ENCODE data around the gene MB.

The MB gene

GRCh38 chr22:35649026-35649553 lies 32.0 kb upstream of the MB start:
- Histone ChIP-seq H3K4me3 (ENCODE audit: low read length) (no peak overlapping the region), H3K9me3 (ENCODE audit: low read length) (peaks cover 2% of the 10 kb centered on the region), H3K27me3 (ENCODE audit: insufficient read depth, low read length) (no peaks in the 10 kb centered on the region), H2AFZ (ENCODE audit: low read depth, low read length) (no peak overlapping the region), H3K4me1 (ENCODE audit: insufficient read depth, low read length) (no peaks in the 10 kb centered on the region), H3K36me3 (ENCODE audit: insufficient read depth, low read length) (no peaks in the 10 kb centered on the region)

DNA sequence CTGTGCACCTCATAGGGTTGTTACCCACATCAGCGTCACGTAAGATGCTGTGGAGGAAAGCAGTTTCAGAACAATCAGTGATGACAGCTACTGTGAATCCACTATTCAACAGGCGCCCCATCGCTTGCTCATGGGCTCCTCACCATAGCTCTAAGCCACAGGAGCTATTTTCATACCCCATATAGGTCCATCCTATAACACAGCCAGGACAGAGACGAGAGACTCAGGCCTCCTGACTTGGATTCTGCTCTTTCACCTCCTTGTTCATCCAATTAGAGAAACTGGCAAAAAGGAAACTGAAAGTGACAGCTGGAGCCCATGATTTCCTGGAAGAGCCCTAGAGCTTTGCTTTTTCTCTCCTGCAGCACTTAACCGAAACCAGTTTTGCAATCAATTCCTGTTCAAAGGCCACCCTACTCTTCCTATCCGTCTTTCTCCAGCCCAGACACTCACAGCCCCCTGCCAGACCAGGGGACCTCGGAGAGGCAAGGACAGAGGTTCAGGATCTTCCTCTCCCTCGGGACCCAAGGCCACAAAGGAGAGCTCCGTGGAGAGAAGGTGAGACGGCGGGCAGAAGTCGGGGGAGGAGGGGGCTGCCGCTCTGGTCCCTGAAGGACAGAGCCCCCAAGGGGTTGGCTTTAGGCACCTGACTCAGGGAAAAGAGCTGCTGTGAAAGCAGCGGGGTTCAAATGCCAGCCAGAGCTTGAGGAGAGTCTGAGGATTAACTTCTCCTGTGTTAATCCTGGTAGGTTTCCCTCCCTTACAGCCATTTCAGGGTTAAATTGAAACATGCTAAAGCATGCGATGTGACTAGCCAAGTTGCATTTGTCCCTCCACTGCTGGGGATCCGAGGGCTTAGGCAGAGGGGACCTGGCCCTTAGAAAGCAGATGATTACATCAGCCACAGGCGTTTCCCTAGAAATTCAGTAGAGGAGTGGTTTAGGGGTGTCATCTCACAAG lies 31.2 kb upstream of the MB start, which contains the start of gene APOL6:
Gene APOL6 (plus strand): TSS at position 381 of the 960 bp plus-strand sequence. CDS start 7,980 bp downstream, outside the sequence.
- Histone ChIP-seq H3K9me3 (ENCODE audit: low read length) (peaks cover 2% of the 10 kb centered on the region), H3K4me3 (ENCODE audit: low read length) (no peak within 1 kb of the TSS), H3K36me3 (ENCODE audit: insufficient read depth, low read length) (no peaks in the 10 kb centered on the region)

DNA sequence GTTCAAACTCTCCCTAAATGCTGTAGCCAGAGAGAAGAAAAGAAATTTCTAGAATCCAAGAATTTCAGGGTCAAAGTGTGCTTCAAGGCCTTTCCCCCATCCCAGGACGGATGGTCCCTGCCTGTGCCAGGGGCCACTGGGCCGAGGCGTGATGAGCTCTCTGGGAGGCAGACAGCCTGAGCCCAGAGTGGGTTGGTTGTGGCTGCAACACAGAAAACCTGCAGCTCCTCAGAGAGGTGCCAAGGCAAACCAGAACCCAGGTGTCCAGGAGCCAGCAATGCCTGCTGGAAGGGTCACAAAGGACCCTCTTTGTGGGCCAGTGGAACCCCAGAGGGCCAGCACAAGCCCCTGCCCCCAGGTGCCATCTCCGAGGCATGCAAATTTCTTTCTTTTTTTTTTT lies 28.5 kb upstream of the MB start:
- Histone ChIP-seq H3K27me3 (ENCODE audit: insufficient read depth, low read length) (no peaks in the 10 kb centered on the region), H2AFZ (ENCODE audit: low read depth, low read length) (no peak overlapping the region), H3K9me3 (ENCODE audit: low read length) (no peaks in the 10 kb centered on the region), H3K4me3 (ENCODE audit: low read length) (no peak overlapping the region), H3K4me1 (ENCODE audit: insufficient read depth, low read length) (no peaks in the 10 kb centered on the region), H3K36me3 (ENCODE audit: insufficient read depth, low read length) (no peaks in the 10 kb centered on the region)

More for the DNA sequence above, 31.2 kb upstream of the MB start, which contains the start of gene APOL6:
- no peak within 1 kb of the TSS for H2AFZ ChIP-seq (ENCODE audit: low read depth, low read length)
- no peaks in the 10 kb centered on the region for H3K4me1 ChIP-seq (ENCODE audit: insufficient read depth, low read length)
- no peaks in the 10 kb centered on the region for H3K27me3 ChIP-seq (ENCODE audit: insufficient read depth, low read length)

- no peak overlapping the region for H3K4me3 ChIP-seq (ENCODE audit: low read length)
- H2AFZ ChIP-seq (ENCODE audit: low read depth, low read length): no peak overlapping the region
- no peaks in the 10 kb centered on the region for H3K36me3 ChIP-seq (ENCODE audit: insufficient read depth, low read length)
- no peaks in the 10 kb centered on the region for H3K27me3 ChIP-seq (ENCODE audit: insufficient read depth, low read length)
- H3K9me3 ChIP-seq (ENCODE audit: low read length): no peaks in the 10 kb centered on the region
- no peaks in the 10 kb centered on the region for H3K4me1 ChIP-seq (ENCODE audit: insufficient read depth, low read length)
Observed at GRCh38 chr22:35643991-35644390, 26.9 kb upstream of the MB start.

DNA sequence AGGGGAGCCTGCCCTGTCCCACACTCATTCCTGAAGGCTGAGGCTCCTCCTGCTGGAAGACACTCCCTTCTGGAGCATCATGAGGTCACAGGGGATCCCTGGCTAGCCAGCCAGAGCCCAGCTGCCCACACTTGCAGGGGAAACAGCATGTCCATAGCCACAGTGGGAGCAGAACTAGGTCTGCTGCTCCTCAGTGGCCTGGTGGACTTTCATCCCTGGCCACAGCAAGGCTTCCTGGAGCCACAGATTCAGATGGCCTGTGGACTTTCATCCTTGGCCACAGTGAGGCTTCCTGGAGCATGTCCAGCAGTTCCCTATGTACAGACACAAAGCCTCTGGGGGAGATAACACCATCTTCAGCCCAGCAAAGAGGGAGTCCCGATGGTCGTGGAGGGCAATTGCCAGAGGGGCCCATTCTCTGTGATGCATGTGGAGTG lies 25.2 kb upstream of the MB start:
- Histone ChIP-seq H3K36me3 (ENCODE audit: insufficient read depth, low read length) (no peaks in the 10 kb centered on the region), H3K4me1 (ENCODE audit: insufficient read depth, low read length) (peaks cover 2% of the 10 kb centered on the region), H2AFZ (ENCODE audit: low read depth, low read length) (no peak overlapping the region), H3K9me3 (ENCODE audit: low read length) (no peaks in the 10 kb centered on the region), H3K27me3 (ENCODE audit: insufficient read depth, low read length) (no peaks in the 10 kb centered on the region), H3K4me3 (ENCODE audit: low read length) (no peak overlapping the region)

- Histone ChIP-seq H3K27me3 (ENCODE audit: insufficient read depth, low read length) (no peaks in the 10 kb centered on the region), H3K9me3 (ENCODE audit: low read length) (no peaks in the 10 kb centered on the region), H3K4me3 (ENCODE audit: low read length) (no peak overlapping the region), H3K4me1 (ENCODE audit: insufficient read depth, low read length) (peaks cover 2% of the 10 kb centered on the region), H3K36me3 (ENCODE audit: insufficient read depth, low read length) (no peaks in the 10 kb centered on the region), H2AFZ (ENCODE audit: low read depth, low read length) (no peak overlapping the region)
Observed at GRCh38 chr22:35641494-35642120, 24.5 kb upstream of the MB start.

GRCh38 chr22:35638410-35638809 lies 21.3 kb upstream of the MB start:
- no peaks in the 10 kb centered on the region for H3K36me3 ChIP-seq (ENCODE audit: insufficient read depth, low read length)
- H3K9me3 ChIP-seq (ENCODE audit: low read length): no peaks in the 10 kb centered on the region
- H3K4me1 ChIP-seq (ENCODE audit: insufficient read depth, low read length): peaks cover 2% of the 10 kb centered on the region
- H3K27me3 ChIP-seq (ENCODE audit: insufficient read depth, low read length): no peaks in the 10 kb centered on the region
- H3K4me3 ChIP-seq (ENCODE audit: low read length): no peak overlapping the region
- no peak overlapping the region for H2AFZ ChIP-seq (ENCODE audit: low read depth, low read length)

- H3K27me3 ChIP-seq (ENCODE audit: insufficient read depth, low read length): no peaks in the 10 kb centered on the region
- no peaks in the 10 kb centered on the region for H3K36me3 ChIP-seq (ENCODE audit: insufficient read depth, low read length)
- H3K4me1 ChIP-seq (ENCODE audit: insufficient read depth, low read length): peaks cover 2% of the 10 kb centered on the region
- H3K9me3 ChIP-seq (ENCODE audit: low read length): no peaks in the 10 kb centered on the region
- no peak overlapping the region for H3K4me3 ChIP-seq (ENCODE audit: low read length)
- H2AFZ ChIP-seq (ENCODE audit: low read depth, low read length): no peak overlapping the region
Observed at GRCh38 chr22:35638001-35638400, 20.9 kb upstream of the MB start.

GRCh38 chr22:35637254-35637653 lies 20.1 kb upstream of the MB start:
- Histone ChIP-seq H3K9me3 (ENCODE audit: low read length) (no peaks in the 10 kb centered on the region), H3K27me3 (ENCODE audit: insufficient read depth, low read length) (no peaks in the 10 kb centered on the region), H3K4me1 (ENCODE audit: insufficient read depth, low read length) (peaks cover 2% of the 10 kb centered on the region), H3K4me3 (ENCODE audit: low read length) (no peak overlapping the region), H2AFZ (ENCODE audit: low read depth, low read length) (no peak overlapping the region), H3K36me3 (ENCODE audit: insufficient read depth, low read length) (no peaks in the 10 kb centered on the region)

GRCh38 chr22:35634943-35635540 lies 17.9 kb upstream of the MB start:
- Histone ChIP-seq H3K36me3 (ENCODE audit: insufficient read depth, low read length) (no peaks in the 10 kb centered on the region), H3K4me1 (ENCODE audit: insufficient read depth, low read length) (peaks cover 2% of the 10 kb centered on the region), H3K9me3 (ENCODE audit: low read length) (no peaks in the 10 kb centered on the region), H2AFZ (ENCODE audit: low read depth, low read length) (no peak overlapping the region), H3K27me3 (ENCODE audit: insufficient read depth, low read length) (no peaks in the 10 kb centered on the region), H3K4me3 (ENCODE audit: low read length) (no peak overlapping the region)

GRCh38 chr22:35634015-35634414 lies 16.9 kb upstream of the MB start:
- Histone ChIP-seq H3K9me3 (ENCODE audit: low read length) (no peaks in the 10 kb centered on the region), H2AFZ (ENCODE audit: low read depth, low read length) (no peak overlapping the region), H3K4me1 (ENCODE audit: insufficient read depth, low read length) (peaks cover 2% of the 10 kb centered on the region), H3K36me3 (ENCODE audit: insufficient read depth, low read length) (no peaks in the 10 kb centered on the region), H3K27me3 (ENCODE audit: insufficient read depth, low read length) (no peaks in the 10 kb centered on the region), H3K4me3 (ENCODE audit: low read length) (no peak overlapping the region)

GRCh38 chr22:35633520-35633919 lies 16.4 kb upstream of the MB start:
- Histone ChIP-seq H3K4me1 (ENCODE audit: insufficient read depth, low read length) (no peaks in the 10 kb centered on the region), H3K9me3 (ENCODE audit: low read length) (no peaks in the 10 kb centered on the region)

DNA sequence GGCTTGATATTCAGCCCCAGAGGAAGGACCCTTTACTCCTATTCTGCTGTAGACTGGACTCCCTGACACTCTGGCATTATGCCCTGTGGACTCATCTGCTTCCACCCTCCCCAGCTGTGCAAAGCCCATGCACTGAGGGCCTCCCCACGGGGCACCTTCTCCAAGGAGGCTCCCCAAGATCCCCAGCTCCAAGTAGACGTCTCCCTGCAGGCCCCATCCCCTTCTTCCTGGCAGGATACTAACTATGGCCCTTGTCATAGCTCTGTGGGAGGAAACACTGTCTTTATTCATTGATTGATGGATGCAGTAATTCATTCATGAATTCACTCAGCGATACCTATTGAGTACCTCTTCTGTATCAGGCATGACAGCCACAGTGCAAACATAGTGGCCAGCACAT lies 15.8 kb upstream of the MB start:
- no peaks in the 10 kb centered on the region for H3K4me1 ChIP-seq (ENCODE audit: insufficient read depth, low read length)
- H3K36me3 ChIP-seq (ENCODE audit: insufficient read depth, low read length): no peaks in the 10 kb centered on the region
- H2AFZ ChIP-seq (ENCODE audit: low read depth, low read length): no peak overlapping the region

More at GRCh38 chr22:35633520-35633919, 16.4 kb upstream of the MB start:
- Histone ChIP-seq H3K4me3 (ENCODE audit: low read length) (no peak overlapping the region), H2AFZ (ENCODE audit: low read depth, low read length) (no peak overlapping the region), H3K36me3 (ENCODE audit: insufficient read depth, low read length) (no peaks in the 10 kb centered on the region), H3K27me3 (ENCODE audit: insufficient read depth, low read length) (no peaks in the 10 kb centered on the region)

More for the DNA sequence above, 15.8 kb upstream of the MB start:
- Histone ChIP-seq H3K27me3 (ENCODE audit: insufficient read depth, low read length) (no peaks in the 10 kb centered on the region), H3K4me3 (ENCODE audit: low read length) (no peak overlapping the region), H3K9me3 (ENCODE audit: low read length) (no peaks in the 10 kb centered on the region)

All from neuron (in vitro differentiated cells).